Neural cell (in vitro differentiated cells): ENCODE data around the gene VSTM1. TPM values are rescaled to one million over a fixed set of nuclear protein-coding genes. Genes with fewer than 3 reads are reported as not detected.

Experiments
- H2AFZ ChIP-seq: fragments of 200-600, 300-800 bp; sonication (generic), shearing (Covaris generic); 2 replicates; pipeline ENCODE4 v1.6.0; 2014; ENCODE audit warnings: low read depth, mild to moderate bottlenecking, antibody characterized with exemption, low read length, moderate library complexity
- H3F3A ChIP-seq: fragments of 200-600 bp; shearing (Covaris generic); 2 replicates; pipeline ENCODE4 v1.6.1; 2016; ENCODE audit warnings: mild to moderate bottlenecking, moderate library complexity, mixed read lengths, antibody characterized with exemption, low read length; ENCODE audit not compliant: insufficient read depth, poor library complexity, severe bottlenecking
- H3K27ac ChIP-seq: fragments of 200-600, 300-800 bp; sonication (generic), shearing (Covaris generic); 2 replicates; pipeline ENCODE4 v1.5.1; 2014; ENCODE audit warnings: mild to moderate bottlenecking, low read length, moderate library complexity
- H3K27me3 ChIP-seq: fragments of 300-800, 200-600 bp; sonication (generic), shearing (Covaris generic); 2 replicates; pipeline ENCODE4 v1.6.0; 2014; ENCODE audit warnings: mild to moderate bottlenecking, low read depth, low read length, moderate library complexity; ENCODE audit not compliant: insufficient read depth
- H3K36me3 ChIP-seq: fragments of 300-800, 200-600 bp; sonication (generic), shearing (Covaris generic); 2 replicates; pipeline ENCODE4 v1.5.1; 2014; ENCODE audit warnings: mild to moderate bottlenecking, antibody characterized with exemption, low read length, moderate library complexity; ENCODE audit not compliant: insufficient read depth
- H3K4me2 ChIP-seq: fragments of 300-800, 200-600 bp; sonication (generic), shearing (Covaris generic); 2 replicates; pipeline ENCODE4 v1.6.0; 2014; ENCODE audit warnings: mild to moderate bottlenecking, low read length
- H3K4me3 ChIP-seq: fragments of 300-800, 200-600 bp; sonication (generic), shearing (Covaris generic); 2 replicates; pipeline ENCODE4 v1.5.1; 2014; ENCODE audit warnings: mild to moderate bottlenecking, low read length, moderate library complexity
- H3K79me2 ChIP-seq: fragments of 200-600 bp; shearing (Covaris generic); replicated peaks from 2 replicates; pipeline ENCODE4 v1.6.0; 2014; ENCODE audit warnings: mild to moderate bottlenecking, low read length, moderate library complexity; ENCODE audit not compliant: insufficient read depth
- H3K9ac ChIP-seq: fragments of 300-800, 200-600 bp; sonication (generic), shearing (Covaris generic); 2 replicates; pipeline ENCODE4 v1.6.1; 2016; ENCODE audit warnings: mild to moderate bottlenecking, low read length, mixed read lengths
- H3K9me2 ChIP-seq: fragments of 200-600 bp; shearing (Covaris generic); 2 replicates; pipeline ENCODE4 v1.6.1; 2016; ENCODE audit warnings: mild to moderate bottlenecking, low read length, mixed read lengths; ENCODE audit not compliant: insufficient read depth
- H3K9me3 ChIP-seq: fragments of 200-600, 300-800 bp; sonication (generic), shearing (Covaris generic); 2 replicates; pipeline ENCODE4 v1.6.1; 2016; ENCODE audit warnings: mild to moderate bottlenecking, mixed run types, low read length, moderate library complexity, mixed read lengths
- H4K20me1 ChIP-seq: fragments of 200-600 bp; shearing (Covaris generic); 2 replicates; pipeline ENCODE4 v1.6.1; 2016; ENCODE audit warnings: mild to moderate bottlenecking, mixed run types; ENCODE audit not compliant: insufficient read depth
- CTCF ChIP-seq: fragments of 450-650 bp; IDR thresholded peaks from 2 replicates; pipeline ENCODE4 v1.5.1; 2014; ENCODE audit warnings: antibody characterized with exemption, mild to moderate bottlenecking, moderate library complexity; ENCODE audit not compliant: poor library complexity, severe bottlenecking
- EP300 ChIP-seq: fragments of 450-650 bp; conservative IDR thresholded peaks from 2 replicates; pipeline ENCODE4 v1.6.1; 2014; ENCODE audit warnings: antibody characterized with exemption, mild to moderate bottlenecking, moderate library complexity; ENCODE audit not compliant: poor library complexity, severe bottlenecking
- EZH2 ChIP-seq: fragments of 200-600, 300-800 bp; shearing (Covaris generic), sonication (generic); IDR thresholded peaks from 2 replicates; pipeline ENCODE4 v1.6.1; 2014; ENCODE audit warnings: antibody characterized with exemption, low read length, borderline replicate concordance, mild to moderate bottlenecking; ENCODE audit not compliant: insufficient read depth, poor library complexity, severe bottlenecking
- POLR2AphosphoS5 ChIP-seq: IDR thresholded peaks from 2 replicates; pipeline ENCODE4 v1.6.1; 2012
- RAD21 ChIP-seq: fragments of 450-650 bp; conservative IDR thresholded peaks from 2 replicates; pipeline ENCODE4 v1.6.1; 2014; ENCODE audit warnings: antibody characterized with exemption, mild to moderate bottlenecking, moderate library complexity
- REST ChIP-seq: IDR thresholded peaks from 2 replicates; pipeline ENCODE4 v1.6.1; 2012; ENCODE audit warnings: borderline replicate concordance
- SMC3 ChIP-seq: fragments of 450-650 bp; conservative IDR thresholded peaks from 2 replicates; pipeline ENCODE4 v1.6.1; 2014; ENCODE audit warnings: antibody characterized with exemption, mild to moderate bottlenecking, moderate library complexity; ENCODE audit not compliant: poor library complexity
- TAF1 ChIP-seq: IDR thresholded peaks from 2 replicates; pipeline ENCODE4 v1.6.1; 2012; ENCODE audit warnings: low read depth
- polyA plus RNA-seq: library from polyadenylated mRNA; depleted of rRNA; stranded (reverse); fragments of >200 nt; gene quantifications from 2 replicates; pipeline ENCODE4 v1.2.3, GENCODE V29; 2014

The VSTM1 gene
- polyA plus RNA-seq, 1 donor from 2014 or later: not detected

GRCh38 chr19:53993448-53993847 is 70.2 kb downstream of the VSTM1 start:
- Histone ChIP-seq H3K79me2 (no peaks in the 10 kb centered on the region), H3K27ac (no peak overlapping the region), H3K4me3 (no peak overlapping the region), H3K9me2 (no peaks in the 10 kb centered on the region), H2AFZ (no peak overlapping the region), H3K9me3 (no peaks in the 10 kb centered on the region), H3K9ac (no peak overlapping the region), H4K20me1 (no peaks in the 10 kb centered on the region), H3F3A (no peaks in the 10 kb centered on the region), H3K4me2 (no peak overlapping the region), H3K27me3 (no peaks in the 10 kb centered on the region), H3K36me3 (no peaks in the 10 kb centered on the region)
- TF ChIP-seq EP300 (no peak), CTCF (no peak), POLR2AphosphoS5 (no peak), SMC3 (no peak), TAF1 (no peak), REST (no peak), RAD21 (no peak)

- H2AFZ ChIP-seq: no peak overlapping the region
- H3K36me3 ChIP-seq: no peaks in the 10 kb centered on the region
- H3K27ac ChIP-seq: no peak overlapping the region
- no peak overlapping the region for H3K4me2 ChIP-seq
- H3K27me3 ChIP-seq: no peaks in the 10 kb centered on the region
- H3K4me3 ChIP-seq: no peak overlapping the region
- H3K9ac ChIP-seq: no peak overlapping the region
- no peaks in the 10 kb centered on the region for H3K9me2 ChIP-seq
- TF ChIP-seq EP300: no peak
- no peak for TF ChIP-seq TAF1
- no peak for TF ChIP-seq SMC3
- TF ChIP-seq EZH2: no peak
- TF ChIP-seq CTCF: no peak
- TF ChIP-seq REST: no peak
- no peak for TF ChIP-seq POLR2AphosphoS5
- no peaks in the 10 kb centered on the region for H3K9me3 ChIP-seq
- no peaks in the 10 kb centered on the region for H3F3A ChIP-seq
- H4K20me1 ChIP-seq: no peaks in the 10 kb centered on the region
- H3K79me2 ChIP-seq: no peaks in the 10 kb centered on the region
Measured at GRCh38 chr19:53992815-53993214, 70.9 kb downstream of the VSTM1 start.
